ENCODE data around the gene USP16. TPM values are rescaled to one million over a fixed set of nuclear protein-coding genes. Genes with fewer than 3 reads are reported as not detected.
A peak's percentile ranks its signal among the peaks of the same experiment; 100 is the strongest.

The USP16 gene
- total and polyA plus RNA-seq, 7 experiments from 2014 or later = 17.9 to 84.3 (median 54.3) TPM

DNA sequence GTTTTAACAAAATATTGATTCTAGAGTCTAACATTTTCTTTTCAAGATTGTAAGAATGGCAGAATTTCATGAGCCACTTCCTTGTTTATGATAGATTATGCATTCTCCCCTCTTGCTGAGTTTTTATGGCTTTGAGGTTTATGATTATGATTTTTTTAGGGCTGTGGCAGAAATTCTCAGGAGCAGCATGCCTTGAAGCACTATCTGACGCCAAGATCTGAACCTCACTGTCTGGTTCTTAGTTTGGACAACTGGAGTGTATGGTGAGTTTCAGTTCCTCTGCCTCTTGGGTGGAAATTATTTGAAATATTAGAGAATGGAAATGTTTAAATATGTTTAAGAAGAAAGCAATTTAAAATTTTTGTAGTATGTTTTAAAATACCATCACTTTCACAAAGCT lies 10.2 kb downstream of the USP16 start:
- POLR2A ChIA-PET = interaction anchor here (1.3 kb wide), 1 partner anchor 10 kb away, joined by 6 read pairs; the partner anchor contains the start of gene USP16
- Histone ChIP-seq H3K27me3 (ENCODE audit: control insufficient read depth in 2 of 2, insufficient read depth in 2 of 2, low read length in 2 of 2) (no peaks in the 10 kb centered on the region), H3K4me1 (ENCODE audit: control insufficient read depth in 2 of 2, insufficient read depth in 2 of 2, low read length in 2 of 2) (peaks cover 0 to 5% of the 10 kb centered on the region in 2 donors), H3K27ac (ENCODE audit: low read depth, low read length) (no peak overlapping the region), H3K4me3 (ENCODE audit: low read length) (no peak overlapping the region), H3K36me3 (ENCODE audit: control insufficient read depth in 2 of 3, insufficient read depth in 3 of 3, low read length in 3 of 3) (peaks cover 25 to 88% (median 54%) of the 10 kb centered on the region in 3 experiments), H3K9me3 (ENCODE audit: control insufficient read depth in 2 of 3, low read length in 3 of 3) (no peaks in the 10 kb centered on the region)
- CTCF ChIA-PET = no interaction called here
- Mint-ChIP-seq H3K36me3 (peaks cover 11 to 52% (median 34%) of the 10 kb centered on the region in 5 donors), H3K9me3 (peaks cover 0 to 3% (median 0%) of the 10 kb centered on the region in 11 donors), H3K4me1 (peaks cover 1 to 25% (median 22%) of the 10 kb centered on the region in 7 donors), H3K4me3 (no peak overlapping the region), H3K27me3 (no peaks in the 10 kb centered on the region), H3K27ac (peak overlapping the region in 1 of 9 donors; percentile 5)
- DNase-seq (no peak), ATAC-seq (no peak)
- intact Hi-C loops (cut with micrococcal nuclease) = no loop called here

- H3K36me3 ChIP-seq (ENCODE audit: control insufficient read depth in 2 of 3, insufficient read depth in 3 of 3, low read length in 3 of 3) = peaks cover 11 to 93% (median 18%) of the 10 kb centered on the region in 3 experiments
- intact Hi-C loops (cut with micrococcal nuclease) = no loop called here
These were observed 27.8 kb downstream of the USP16 start for GRCh38 chr21:29052224-29052623.

DNA sequence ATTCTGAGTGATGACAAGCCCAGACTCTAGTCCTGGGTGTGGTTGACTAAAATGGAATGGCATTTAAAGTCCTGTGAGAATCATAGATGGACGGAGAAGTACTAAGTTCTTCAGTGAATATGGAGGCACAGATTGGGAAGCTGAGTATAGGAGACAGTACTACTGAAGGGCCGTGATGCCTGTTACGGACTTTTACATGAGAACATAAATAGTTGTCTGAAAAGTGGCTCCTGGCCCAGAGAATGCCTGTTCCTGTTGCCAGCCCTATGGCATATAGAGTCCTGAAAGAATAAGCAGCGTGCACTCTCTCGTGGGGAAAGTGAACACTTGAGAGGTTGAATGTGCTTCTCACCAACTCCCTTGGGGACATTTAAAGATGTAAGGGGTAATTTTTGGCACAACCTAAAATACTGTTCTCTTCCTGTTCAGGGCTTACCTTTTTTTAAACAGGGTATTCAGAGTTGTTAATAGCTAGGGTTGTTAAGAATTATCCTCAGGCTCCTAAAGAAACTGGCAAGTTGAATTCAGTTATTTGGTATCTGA lies 28.6 kb downstream of the USP16 start:
- H3K4me1 ChIP-seq (ENCODE audit: control insufficient read depth in 2 of 2, insufficient read depth in 2 of 2, low read length in 2 of 2) = no peaks in the 10 kb centered on the region
- no peaks in the 10 kb centered on the region for H3K27me3 ChIP-seq (ENCODE audit: control insufficient read depth in 2 of 2, insufficient read depth in 2 of 2, low read length in 2 of 2)
- H3K4me3 ChIP-seq (ENCODE audit: low read length) = no peak overlapping the region
- no peaks in the 10 kb centered on the region for H3K27me3 Mint-ChIP-seq
- POLR2A ChIA-PET = interaction anchor here (1.4 kb wide), 1 partner anchor 50 kb away, joined by 4 read pairs; no protein-coding TSS in a partner anchor
- H3K27ac ChIP-seq (ENCODE audit: low read depth, low read length) = no peak overlapping the region
- H3K36me3 Mint-ChIP-seq = peaks cover 0 to 39% (median 13%) of the 10 kb centered on the region in 5 donors
- peak overlapping the region in 2 of 9 donors; percentile 11 to 23 for H3K27ac Mint-ChIP-seq
- no peak overlapping the region for H3K4me3 Mint-ChIP-seq
- H3K9me3 ChIP-seq (ENCODE audit: control insufficient read depth in 2 of 3, low read length in 3 of 3) = no peaks in the 10 kb centered on the region
- ATAC-seq (peak; percentile 8), DNase-seq (no peak)
- peaks cover 7 to 93% (median 14%) of the 10 kb centered on the region in 3 experiments for H3K36me3 ChIP-seq (ENCODE audit: control insufficient read depth in 2 of 3, insufficient read depth in 3 of 3, low read length in 3 of 3)
- intact Hi-C loops (cut with micrococcal nuclease) = no loop called here
- CTCF ChIA-PET = no interaction called here
- no peaks in the 10 kb centered on the region for H3K4me1 Mint-ChIP-seq
- no peaks in the 10 kb centered on the region for H3K9me3 Mint-ChIP-seq

More at GRCh38 chr21:29052224-29052623, 27.8 kb downstream of the USP16 start:
- no peak overlapping the region for H3K4me3 Mint-ChIP-seq
- H3K4me1 ChIP-seq (ENCODE audit: control insufficient read depth in 2 of 2, insufficient read depth in 2 of 2, low read length in 2 of 2) = no peaks in the 10 kb centered on the region
- POLR2A ChIA-PET = interaction anchor here (1.4 kb wide), 1 partner anchor 50 kb away, joined by 4 read pairs; no protein-coding TSS in a partner anchor
- no peaks in the 10 kb centered on the region for H3K9me3 ChIP-seq (ENCODE audit: control insufficient read depth in 2 of 3, low read length in 3 of 3)
- H3K27me3 ChIP-seq (ENCODE audit: control insufficient read depth in 2 of 2, insufficient read depth in 2 of 2, low read length in 2 of 2) = no peaks in the 10 kb centered on the region
- no peak overlapping the region for H3K27ac Mint-ChIP-seq
- no peak overlapping the region for H3K27ac ChIP-seq (ENCODE audit: low read depth, low read length)
- peaks cover 0 to 43% (median 17%) of the 10 kb centered on the region in 5 donors for H3K36me3 Mint-ChIP-seq
- DNase-seq (no peak), ATAC-seq (no peak)
- CTCF ChIA-PET = no interaction called here
- H3K27me3 Mint-ChIP-seq = no peaks in the 10 kb centered on the region
- H3K4me3 ChIP-seq (ENCODE audit: low read length) = no peak overlapping the region
- H3K4me1 Mint-ChIP-seq = peaks cover 0 to 6% (median 0%) of the 10 kb centered on the region in 7 donors
- H3K9me3 Mint-ChIP-seq = peaks cover 0 to 2% (median 0%) of the 10 kb centered on the region in 11 donors

DNA sequence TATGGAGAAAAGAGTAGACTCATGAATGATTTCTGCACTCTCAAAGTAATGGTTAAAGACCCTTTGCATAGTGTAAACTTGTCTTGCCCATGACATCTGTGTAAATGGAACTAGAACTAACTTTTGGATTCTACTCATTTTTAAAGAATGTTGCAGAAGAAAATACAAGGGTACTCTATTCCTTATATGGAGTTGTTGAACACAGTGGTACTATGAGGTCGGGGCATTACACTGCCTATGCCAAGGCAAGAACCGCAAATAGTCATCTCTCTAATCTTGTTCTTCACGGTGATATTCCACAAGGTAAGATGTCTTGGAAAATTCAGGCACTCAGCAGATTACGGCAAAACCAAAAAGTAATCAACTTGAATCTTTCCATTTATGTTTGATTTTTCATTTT lies 29.2 kb downstream of the USP16 start:
- ATAC-seq (no peak), DNase-seq (no peak)
- CTCF ChIA-PET = no interaction called here
- Histone ChIP-seq H3K27me3 (ENCODE audit: control insufficient read depth in 2 of 2, insufficient read depth in 2 of 2, low read length in 2 of 2) (no peaks in the 10 kb centered on the region), H3K36me3 (ENCODE audit: control insufficient read depth in 2 of 3, insufficient read depth in 3 of 3, low read length in 3 of 3) (peaks cover 7 to 93% (median 14%) of the 10 kb centered on the region in 3 experiments), H3K4me3 (ENCODE audit: low read length) (no peak overlapping the region), H3K27ac (ENCODE audit: low read depth, low read length) (no peak overlapping the region), H3K4me1 (ENCODE audit: control insufficient read depth in 2 of 2, insufficient read depth in 2 of 2, low read length in 2 of 2) (no peaks in the 10 kb centered on the region), H3K9me3 (ENCODE audit: control insufficient read depth in 2 of 3, low read length in 3 of 3) (no peaks in the 10 kb centered on the region)
- Mint-ChIP-seq H3K36me3 (peaks cover 0 to 37% (median 13%) of the 10 kb centered on the region in 5 donors), H3K27ac (peak overlapping the region in 4 of 9 donors; percentile 11 to 43 (median 20)), H3K4me1 (no peaks in the 10 kb centered on the region), H3K4me3 (no peak overlapping the region), H3K27me3 (no peaks in the 10 kb centered on the region), H3K9me3 (no peaks in the 10 kb centered on the region)
- POLR2A ChIA-PET = interaction anchor here (1.2 to 1.4 kb wide), 2 partner anchors 23 to 51 kb away, joined by 3 to 4 read pairs; no protein-coding TSS in a partner anchor
- intact Hi-C loops (cut with micrococcal nuclease) = no loop called here

DNA sequence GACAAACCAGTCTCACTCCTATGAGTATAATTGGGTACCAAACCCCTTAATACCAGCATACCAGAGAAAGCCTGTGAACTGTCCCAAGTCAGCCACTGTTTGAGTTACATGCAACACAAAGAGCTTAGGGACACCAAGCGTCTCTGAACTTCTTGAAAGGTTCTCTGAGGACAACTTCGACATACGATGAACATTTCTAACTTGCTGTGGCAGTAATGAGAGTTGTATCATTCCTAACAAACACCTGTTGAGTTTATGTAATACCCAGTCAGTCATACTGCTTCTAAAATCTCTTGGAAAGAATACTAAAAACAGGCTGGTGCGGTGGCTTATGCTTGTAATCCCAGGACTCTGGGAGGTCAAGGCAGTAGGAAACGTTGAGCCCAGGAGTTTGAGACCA lies 30.6 kb downstream of the USP16 start:
- POLR2A ChIA-PET = interaction anchor here (0.9 kb wide), 1 partner anchor 8 kb away, joined by 3 read pairs; no protein-coding TSS in a partner anchor
- Mint-ChIP-seq H3K27me3 (no peaks in the 10 kb centered on the region), H3K36me3 (peaks cover 0 to 30% (median 13%) of the 10 kb centered on the region in 5 donors)

DNA sequence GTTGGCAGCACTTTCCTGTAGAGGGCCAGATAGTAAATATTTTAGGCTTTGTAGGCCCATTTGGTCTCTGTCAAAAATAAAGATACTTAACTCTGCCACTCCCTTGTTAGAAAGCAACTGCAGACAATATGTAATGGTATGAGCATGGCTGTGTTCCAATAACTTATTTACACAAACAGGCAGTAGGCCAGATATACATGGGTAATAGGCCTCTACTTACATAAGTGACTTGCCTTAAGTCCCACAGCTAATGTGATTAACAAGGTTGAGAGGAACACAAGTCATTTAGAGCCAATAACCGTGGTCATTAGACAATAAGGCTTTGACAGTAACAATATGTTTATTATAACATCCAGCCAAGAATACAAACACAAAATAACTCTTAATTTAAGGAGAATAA lies 31.5 kb downstream of the USP16 start:
- intact Hi-C loops (cut with micrococcal nuclease) = no loop called here
- ChIA-PET POLR2A (interaction anchor here (1.0 to 1.1 kb wide), 2 partner anchors 17 to 53 kb away, joined by 3 read pairs; no protein-coding TSS in a partner anchor), CTCF (no interaction called here)
- Histone ChIP-seq H3K27ac (ENCODE audit: low read depth, low read length) (no peak overlapping the region), H3K27me3 (ENCODE audit: control insufficient read depth in 2 of 2, insufficient read depth in 2 of 2, low read length in 2 of 2) (no peaks in the 10 kb centered on the region), H3K4me3 (ENCODE audit: low read length) (no peak overlapping the region), H3K9me3 (ENCODE audit: control insufficient read depth in 2 of 3, low read length in 3 of 3) (no peaks in the 10 kb centered on the region), H3K36me3 (ENCODE audit: control insufficient read depth in 2 of 3, insufficient read depth in 3 of 3, low read length in 3 of 3) (peaks cover 6 to 91% (median 20%) of the 10 kb centered on the region in 3 experiments), H3K4me1 (ENCODE audit: control insufficient read depth in 2 of 2, insufficient read depth in 2 of 2, low read length in 2 of 2) (no peaks in the 10 kb centered on the region)
- Mint-ChIP-seq H3K9me3 (no peaks in the 10 kb centered on the region), H3K27me3 (no peaks in the 10 kb centered on the region), H3K4me3 (no peak overlapping the region), H3K4me1 (peaks cover 0 to 2% (median 0%) of the 10 kb centered on the region in 7 donors), H3K36me3 (peaks cover 0 to 32% (median 15%) of the 10 kb centered on the region in 5 donors), H3K27ac (peak overlapping the region in 3 of 9 donors; percentile 2 to 28 (median 12))
- DNase-seq = no peak
- ATAC-seq = no peak

More for the DNA sequence above, 30.6 kb downstream of the USP16 start:
- H3K9me3 Mint-ChIP-seq = no peaks in the 10 kb centered on the region
- CTCF ChIA-PET = no interaction called here
- Histone ChIP-seq H3K4me3 (ENCODE audit: low read length) (no peak overlapping the region), H3K36me3 (ENCODE audit: control insufficient read depth in 2 of 3, insufficient read depth in 3 of 3, low read length in 3 of 3) (peaks cover 4 to 93% (median 20%) of the 10 kb centered on the region in 3 experiments), H3K9me3 (ENCODE audit: control insufficient read depth in 2 of 3, low read length in 3 of 3) (no peaks in the 10 kb centered on the region), H3K27ac (ENCODE audit: low read depth, low read length) (no peak overlapping the region), H3K4me1 (ENCODE audit: control insufficient read depth in 2 of 2, insufficient read depth in 2 of 2, low read length in 2 of 2) (no peaks in the 10 kb centered on the region), H3K27me3 (ENCODE audit: control insufficient read depth in 2 of 2, insufficient read depth in 2 of 2, low read length in 2 of 2) (no peaks in the 10 kb centered on the region)
- H3K4me3 Mint-ChIP-seq = no peak overlapping the region
- no peak for ATAC-seq
- intact Hi-C loops (cut with micrococcal nuclease) = no loop called here
- no peaks in the 10 kb centered on the region for H3K4me1 Mint-ChIP-seq
- DNase-seq = no peak
- H3K27ac Mint-ChIP-seq = peak overlapping the region in 3 of 9 donors; percentile 1 to 52 (median 24)
